ENCODE measurements around the gene ATP1B1.
A peak's percentile ranks its signal among the peaks of the same experiment; 100 is the strongest.
"Not testable (repeated sequence)": the region's sequence is repeated elsewhere in the genome, so short reads cannot be mapped to it uniquely, and the experiment has no call there.

Gene ATP1B1

GRCh38 chr1:169142129-169142528 lies 35.6 kb downstream of the ATP1B1 start:
- DNase-seq (ENCODE audit: low read depth in 2 of 2): no peak

- DNase-seq (ENCODE audit: low read depth in 2 of 2): no peak
Observed at GRCh38 chr1:169143346-169143745, 36.9 kb downstream of the ATP1B1 start.

DNA sequence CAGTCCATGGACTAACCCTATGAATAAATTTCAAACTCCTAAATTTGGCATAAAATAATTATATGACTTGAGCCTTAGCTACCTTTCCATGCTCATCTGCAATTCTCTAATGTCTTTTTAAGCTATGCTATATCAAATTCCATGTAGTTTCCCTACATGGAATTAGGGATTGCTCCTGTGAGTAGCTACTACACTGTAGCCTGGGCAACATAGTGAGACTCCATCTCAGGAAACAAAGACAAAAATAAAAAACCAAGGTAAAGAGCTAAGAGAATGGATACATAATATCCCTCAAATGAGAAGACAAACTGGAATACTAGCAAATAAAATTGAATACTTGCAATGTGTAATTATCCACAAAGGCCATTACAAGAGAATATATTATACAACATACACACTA lies 37.5 kb downstream of the ATP1B1 start:
- no peak for DNase-seq (ENCODE audit: low read depth in 2 of 2)

DNA sequence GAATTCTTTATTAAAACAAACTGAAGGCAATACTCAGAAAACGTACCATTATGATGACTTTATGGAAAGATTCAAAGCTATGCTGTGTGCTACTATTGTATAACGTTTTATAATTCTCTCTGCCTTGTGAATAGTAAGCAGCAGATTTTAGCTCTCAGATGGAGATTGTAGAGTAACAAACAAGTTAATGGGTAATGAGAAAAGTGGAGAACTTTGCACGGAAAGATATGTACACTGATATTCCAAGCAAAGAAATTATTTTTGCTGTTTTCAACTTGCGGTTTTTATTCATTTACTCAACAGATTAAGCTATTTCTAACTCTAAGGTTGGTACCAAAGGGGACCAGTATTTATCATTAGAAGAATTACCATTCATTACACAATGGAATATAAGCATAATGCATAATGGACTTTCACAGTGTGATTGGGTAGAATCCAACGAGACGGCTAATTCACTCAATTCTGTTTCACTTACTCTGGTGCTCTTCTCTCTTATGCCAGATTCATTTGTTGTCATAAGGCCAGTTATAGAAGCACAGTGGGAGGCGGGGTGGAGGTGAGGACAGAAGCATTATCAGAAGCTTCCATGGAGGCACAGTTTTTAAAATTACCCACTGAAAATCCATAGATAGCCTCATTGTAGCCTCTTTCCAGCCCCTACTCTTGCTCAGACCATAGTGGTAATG lies 38.6 kb downstream of the ATP1B1 start:
- DNase-seq (ENCODE audit: low read depth in 2 of 2): no peak

DNA sequence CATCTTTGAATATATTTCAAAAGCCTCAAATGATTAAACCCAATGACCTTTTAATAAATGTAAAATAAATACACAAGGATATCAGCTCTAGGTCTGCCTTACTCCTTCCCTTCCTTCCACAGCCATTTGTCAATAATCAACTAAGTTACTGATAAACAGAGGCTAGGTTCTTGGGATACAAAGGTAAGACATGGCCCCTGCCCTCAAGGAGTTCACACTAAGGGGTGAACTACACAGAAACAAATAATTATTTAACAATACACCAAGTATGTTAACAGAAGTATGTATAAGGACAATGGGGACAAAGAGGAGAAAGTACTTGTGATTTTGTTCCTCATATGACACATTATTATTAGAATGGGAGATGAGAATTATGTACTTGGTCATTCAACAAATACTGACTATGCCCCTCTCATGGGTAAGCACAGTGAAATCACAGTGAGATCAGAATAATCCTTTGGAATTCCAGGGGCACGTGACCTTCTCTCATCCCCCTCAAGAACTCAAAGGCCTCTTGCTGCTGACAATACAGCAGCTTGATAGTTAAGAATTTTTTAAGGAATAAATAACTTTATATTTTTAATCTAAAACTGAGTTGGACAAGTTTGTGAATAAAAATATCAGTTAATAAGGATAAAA lies 40.2 kb downstream of the ATP1B1 start:
- no peak for DNase-seq (ENCODE audit: low read depth in 2 of 2)

- no peak for DNase-seq (ENCODE audit: low read depth in 2 of 2)
Observed at GRCh38 chr1:169148472-169149252, 42.2 kb downstream of the ATP1B1 start.

- no peak for DNase-seq (ENCODE audit: low read depth in 2 of 2)
Observed at GRCh38 chr1:169149555-169150286, 43.2 kb downstream of the ATP1B1 start.

GRCh38 chr1:169150641-169151337 lies 44.3 kb downstream of the ATP1B1 start:
- no peak for DNase-seq (ENCODE audit: low read depth in 2 of 2)

GRCh38 chr1:169151338-169151837 lies 44.9 kb downstream of the ATP1B1 start:
- DNase-seq (ENCODE audit: low read depth in 2 of 2): no peak

DNA sequence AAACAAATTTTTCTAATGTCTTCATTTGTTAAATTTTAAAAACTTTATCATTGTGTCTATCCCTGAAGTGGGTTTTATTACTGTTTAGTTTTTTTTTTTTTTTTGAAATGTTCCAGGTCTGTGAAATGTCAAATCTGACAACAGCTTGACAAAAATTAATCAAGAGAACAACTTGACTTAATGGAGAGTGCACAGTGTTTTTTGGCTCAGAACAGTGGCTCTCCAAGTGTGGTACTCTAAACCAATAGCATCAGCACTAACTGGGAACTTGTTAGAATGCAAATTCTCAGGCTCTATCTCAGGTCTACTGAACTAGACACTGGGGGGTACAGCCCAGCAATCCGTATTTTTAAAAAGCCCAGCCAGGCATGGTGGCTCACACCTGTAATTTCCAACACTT lies 49.2 kb downstream of the ATP1B1 start:
- DNase-seq (ENCODE audit: low read depth in 2 of 2): no peak

GRCh38 chr1:169156580-169156979 lies 50.1 kb downstream of the ATP1B1 start:
- no peak for DNase-seq (ENCODE audit: low read depth in 2 of 2)

DNA sequence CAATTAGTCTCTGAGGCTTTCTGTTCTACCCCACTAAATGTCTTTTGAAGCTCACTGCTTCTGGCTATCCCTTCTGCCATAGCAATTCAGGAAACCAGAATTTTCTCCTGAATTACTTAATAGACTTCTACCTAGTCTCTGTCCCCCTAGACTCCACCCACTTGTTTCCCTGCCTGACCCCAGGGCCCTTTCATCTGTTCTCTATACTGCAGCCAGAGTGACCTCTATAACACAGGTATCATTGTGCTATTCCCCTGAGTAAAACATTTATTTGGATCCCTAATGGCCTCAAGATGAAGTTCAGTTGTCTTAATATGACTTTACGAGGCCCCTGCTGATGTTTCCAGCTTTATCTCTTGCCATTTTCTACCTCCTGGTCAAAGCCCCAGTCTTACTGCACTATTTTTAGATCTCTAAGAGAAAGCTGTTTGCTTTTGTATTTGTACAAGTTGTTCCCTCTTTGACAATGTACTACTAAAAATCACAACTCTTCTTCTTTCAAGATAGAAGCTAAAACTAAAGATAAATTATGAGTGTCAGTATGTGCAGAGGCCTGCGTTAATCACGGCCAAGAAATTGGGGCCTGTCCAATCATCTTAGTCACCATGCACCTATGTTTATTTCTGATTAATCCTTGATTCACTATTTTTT lies 54.5 kb downstream of the ATP1B1 start:
- DNase-seq (ENCODE audit: low read depth in 2 of 2): no peak

DNA sequence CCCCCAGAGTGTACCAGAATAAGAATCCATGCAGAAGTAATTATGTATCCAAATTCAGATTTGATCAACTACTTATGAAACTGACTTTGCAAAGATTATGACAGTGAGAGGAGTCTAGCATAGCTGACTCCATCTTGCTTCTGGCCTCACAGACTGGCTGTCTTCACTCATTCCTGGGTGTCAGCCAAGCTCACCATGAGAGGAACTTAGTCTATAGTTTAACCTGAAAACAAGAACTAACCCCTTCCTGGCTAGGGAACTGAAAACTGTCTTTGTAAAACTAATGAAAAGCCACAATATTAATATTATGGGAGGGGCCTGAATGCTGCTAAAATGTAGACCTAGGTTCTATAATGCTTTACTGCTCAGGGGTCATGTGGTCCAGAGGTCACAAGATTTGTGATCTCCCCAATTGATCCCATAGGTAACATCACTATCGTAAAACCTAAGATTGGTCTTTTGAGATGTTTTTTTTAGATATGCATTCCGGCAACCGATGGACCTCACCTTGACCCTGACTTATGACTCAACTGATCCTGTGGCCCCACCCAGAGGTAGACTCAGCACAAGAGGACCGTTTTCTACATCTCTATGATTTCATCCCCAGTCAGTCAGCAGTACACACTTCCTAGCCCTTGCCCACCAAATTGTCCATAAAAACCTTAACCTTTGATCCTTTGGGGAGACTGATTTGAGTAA lies 55.2 kb downstream of the ATP1B1 start:
- DNase-seq (ENCODE audit: low read depth in 2 of 2): no peak

DNA sequence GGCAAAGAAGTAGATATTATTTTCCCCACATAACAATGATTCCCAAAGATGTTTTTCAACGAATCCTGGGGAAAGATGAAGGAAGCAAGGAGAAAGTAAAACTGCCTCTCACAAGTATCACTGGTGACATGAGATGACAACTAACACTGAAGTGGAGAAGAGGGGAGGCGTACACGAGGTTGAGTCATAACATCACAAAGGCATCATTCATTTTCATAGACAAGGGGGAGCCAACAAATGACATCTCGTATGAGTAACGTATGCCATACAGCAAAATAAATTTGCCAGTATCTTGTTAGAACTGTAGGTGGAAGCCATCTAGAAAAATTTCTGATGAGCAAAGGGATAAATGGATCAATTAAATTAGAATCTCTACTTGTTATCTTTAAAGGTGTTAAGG lies 56.6 kb downstream of the ATP1B1 start:
- peak in 1 of 2 donors; percentile 9 for DNase-seq (ENCODE audit: low read depth in 2 of 2)

DNA sequence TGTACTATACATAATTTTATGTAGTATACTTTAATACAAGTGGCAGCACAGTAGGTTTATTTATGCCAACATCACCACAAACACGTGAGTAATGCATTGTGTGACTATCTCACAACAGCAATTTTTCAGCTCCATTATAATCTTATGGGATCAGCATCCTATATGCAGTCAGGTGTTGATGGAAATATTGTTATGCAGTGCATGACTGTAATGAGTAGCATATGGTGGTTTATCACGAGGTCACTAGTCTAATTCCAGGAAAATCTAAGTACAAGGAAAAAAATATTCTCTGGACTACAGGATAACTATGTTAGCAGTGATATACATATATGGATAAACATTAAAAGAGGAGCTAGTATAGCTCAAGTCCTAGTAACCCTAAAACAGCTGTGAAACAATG lies 69.0 kb downstream of the ATP1B1 start:
- DNase-seq (ENCODE audit: low read depth in 2 of 2): no peak

GRCh38 chr1:169179431-169179830 lies 72.9 kb downstream of the ATP1B1 start:
- DNase-seq (ENCODE audit: low read depth in 2 of 2): not testable (repeated sequence)

DNA sequence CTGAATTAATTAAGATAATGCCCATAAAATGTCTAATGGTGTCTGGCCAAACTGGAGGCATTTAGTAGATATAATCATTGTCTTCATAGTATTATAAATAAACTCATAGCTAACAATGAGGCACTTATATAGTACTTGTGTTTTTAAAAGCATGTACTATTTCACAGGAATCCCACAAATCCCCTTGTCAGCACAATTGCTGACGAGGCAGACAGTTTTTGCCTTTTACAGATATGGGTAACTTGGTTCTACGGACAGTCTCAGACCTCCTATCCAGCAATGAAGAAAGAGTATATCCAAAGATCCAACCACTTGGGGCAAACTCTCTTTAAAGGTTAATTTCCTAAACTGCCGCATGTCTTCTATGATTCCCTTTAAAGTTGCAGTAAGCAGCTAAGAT lies 73.7 kb downstream of the ATP1B1 start:
- DNase-seq (ENCODE audit: low read depth in 2 of 2): no peak

Data from stimulated activated CD4-positive, alpha-beta T cell treated with anti-CD3 and anti-CD28 coated beads, Interleukin-15, amount 100 ng/mL, for 48 hours (primary cell).